GM23248 (cell line): ENCODE data around the gene INO80B. TPM values are rescaled to one million over a fixed set of nuclear protein-coding genes. Genes with fewer than 3 reads are reported as not detected.

ENCODE experiments used
- DNase-seq: peaks from one replicate; pipeline ENCODE4 v3.0.0-alpha.2; 2015
- H2AFZ ChIP-seq: fragments of 200-600 bp; sonication (generic); 2 replicates; pipeline ENCODE4 v1.6.1; 2016; ENCODE audit warnings: antibody characterized with exemption
- H3F3A ChIP-seq: fragments of 200-600 bp; sonication (generic); 2 replicates; pipeline ENCODE4 v1.6.1; 2016; ENCODE audit warnings: mild to moderate bottlenecking, antibody characterized with exemption, mixed run types; ENCODE audit not compliant: insufficient read depth
- H3K27ac ChIP-seq: fragments of 200-600 bp; sonication (generic); 2 replicates; pipeline ENCODE4 v1.5.1; 2016; ENCODE audit warnings: mild to moderate bottlenecking
- H3K27me3 ChIP-seq: fragments of 200-600 bp; sonication (generic); replicated peaks from 2 replicates; pipeline ENCODE4 v1.6.1; 2016; ENCODE audit warnings: mild to moderate bottlenecking; ENCODE audit not compliant: insufficient read depth
- H3K36me3 ChIP-seq: fragments of 200-600 bp; sonication (generic); 2 replicates; pipeline ENCODE4 v1.6.1; 2016; ENCODE audit warnings: low read depth, mild to moderate bottlenecking
- H3K4me1 ChIP-seq: fragments of 200-600 bp; sonication (generic); 2 replicates; pipeline ENCODE4 v1.6.1; 2016; ENCODE audit warnings: mild to moderate bottlenecking; ENCODE audit not compliant: insufficient read depth
- H3K4me2 ChIP-seq: fragments of 200-600 bp; sonication (generic); one replicate; pipeline ENCODE4 v1.6.1; 2016; ENCODE audit warnings: mild to moderate bottlenecking; ENCODE audit not compliant: unreplicated experiment
- H3K4me3 ChIP-seq: fragments of 200-600 bp; sonication (generic); 2 replicates; pipeline ENCODE4 v1.5.1; 2016; ENCODE audit warnings: mild to moderate bottlenecking
- H3K79me2 ChIP-seq: fragments of 200-600 bp; sonication (generic); 2 replicates; pipeline ENCODE4 v1.6.1; 2016; ENCODE audit warnings: mild to moderate bottlenecking; ENCODE audit not compliant: insufficient read depth
- H3K9ac ChIP-seq: fragments of 200-600 bp; sonication (generic); 2 replicates; pipeline ENCODE4 v1.6.1; 2016; ENCODE audit warnings: mild to moderate bottlenecking
- H3K9me2 ChIP-seq: fragments of 200-600 bp; sonication (generic); 2 replicates; pipeline ENCODE4 v1.6.1; 2016; ENCODE audit warnings: mixed run types, mild to moderate bottlenecking, moderate library complexity; ENCODE audit not compliant: insufficient read depth
- H3K9me3 ChIP-seq: fragments of 200-600 bp; sonication (generic); one replicate; pipeline ENCODE4 v1.6.1; 2017; ENCODE audit warnings: low read depth
- H4K20me1 ChIP-seq: fragments of 200-600 bp; sonication (generic); 2 replicates; pipeline ENCODE4 v1.6.0; 2016; ENCODE audit not compliant: insufficient read depth
- EZH2 ChIP-seq: fragments of 200-600 bp; sonication (generic); IDR thresholded peaks from 2 replicates; pipeline ENCODE4 v1.6.1; 2018; ENCODE audit warnings: antibody characterized with exemption, mild to moderate bottlenecking; ENCODE audit not compliant: insufficient read depth, poor library complexity, severe bottlenecking
- EZH2phosphoT487 ChIP-seq: fragments of 200-600 bp; sonication (generic); IDR thresholded peaks from 2 replicates; pipeline ENCODE4 v1.6.1; 2018; ENCODE audit warnings: antibody characterized with exemption, moderate library complexity, mild to moderate bottlenecking, low read depth; ENCODE audit not compliant: insufficient read depth
- WGBS, 2 experiments: methylation state at CpG; one replicate each; pipeline ENCODE4 v1.1.6; 2015 to 2017; ENCODE audit warnings: low lambda C conversion rate in 2 of 2, low coverage in 1 of 2; ENCODE audit errors: missing lambda C conversion rate in 2 of 2; 5-methylcytosine and 5-hydroxymethylcytosine counted together
- in situ Hi-C: fragments of 300-500 bp; cut with MboI; formaldehyde crosslinking; loops from 2 replicates; pipeline ENCODE4 v1.15.0; 2020
- polyA plus RNA-seq: library from polyadenylated mRNA; unstranded; fragments of >200 nt; fragmentation: Nextera tagmentation; extraction: Ambion mirVana; gene quantifications from 2 replicates; pipeline ENCODE4 v1.2.1, GENCODE V29; 2016
- total RNA-seq: library from RNA; depleted of rRNA; stranded (reverse); fragments of >200 nt; shearing (Covaris generic); gene quantifications from 2 replicates; pipeline ENCODE4 v1.2.3, GENCODE V29; 2014

Gene INO80B
- total and polyA plus RNA-seq, 2 experiments from 2014 or later: 4.9 to 10.9 TPM

DNA sequence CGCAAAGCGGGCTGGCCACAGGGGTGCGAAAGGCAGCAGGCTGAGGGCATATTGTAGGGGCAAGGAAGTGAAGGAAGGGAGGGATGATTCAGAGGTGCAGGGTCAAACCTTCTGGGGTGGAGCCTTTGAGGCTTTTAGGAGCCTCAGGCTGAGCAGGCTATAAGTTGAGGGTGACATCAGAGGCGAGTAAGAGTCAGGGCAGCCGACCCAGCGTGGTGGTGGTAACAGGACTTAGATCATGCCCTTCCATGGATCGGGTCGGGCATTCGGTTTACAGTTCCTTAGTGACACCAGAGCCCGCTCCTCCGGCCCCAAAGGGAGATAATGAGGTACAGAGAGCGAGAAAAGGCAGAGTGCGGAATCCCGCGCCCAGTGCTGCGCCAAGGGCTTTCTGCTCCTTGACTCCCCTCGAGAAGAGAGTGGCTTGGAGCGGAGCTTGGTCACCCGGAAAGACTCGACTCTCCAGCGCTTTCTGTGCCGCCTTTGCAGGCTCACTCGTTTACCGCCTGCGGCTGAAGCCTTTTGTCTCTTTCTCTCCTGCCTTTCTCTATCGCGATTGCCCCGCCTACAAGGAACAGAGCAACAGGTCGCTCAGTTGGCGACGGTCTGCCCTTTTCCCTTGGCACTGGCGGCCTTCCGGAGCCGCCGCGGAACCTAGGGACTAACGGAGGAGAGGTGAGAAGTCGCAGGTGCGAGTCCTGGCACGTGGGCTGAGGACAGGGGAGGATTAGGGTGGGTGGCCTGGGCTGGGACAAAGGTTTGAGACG lies 43.8 kb downstream of the INO80B start:
- Histone ChIP-seq H3K9ac (0 out of 2 replicates have a peak overlapping the region, but pooled peaks have one; percentile 4), H3K79me2 (no peaks in the 10 kb centered on the region), H3K36me3 (no peaks in the 10 kb centered on the region; the same call in 1 of the 2 replicates), H3K4me3 (peak overlapping the region; percentile 68), H3K4me2 (peak overlapping the region; percentile 96), H3K4me1 (peaks cover 10% of the 10 kb centered on the region), H3K9me3 (no peaks in the 10 kb centered on the region), H3K27ac (no peak overlapping the region), H4K20me1 (no peaks in the 10 kb centered on the region), H3F3A (no peaks in the 10 kb centered on the region), H3K27me3 (no peaks in the 10 kb centered on the region), H2AFZ (peak overlapping the region; percentile 68), H3K9me2 (no peaks in the 10 kb centered on the region)
- peak; percentile 63 for DNase-seq
- TF ChIP-seq EZH2phosphoT487: 0 out of 2 replicates have a peak, but pooled peaks have one; percentile 25
- peak; percentile 40 for TF ChIP-seq EZH2
- in situ Hi-C loops: no loop called here
- WGBS, 2 experiments: 3% methylated on average over 38 to 41 of the region's 41 CpGs

DNA sequence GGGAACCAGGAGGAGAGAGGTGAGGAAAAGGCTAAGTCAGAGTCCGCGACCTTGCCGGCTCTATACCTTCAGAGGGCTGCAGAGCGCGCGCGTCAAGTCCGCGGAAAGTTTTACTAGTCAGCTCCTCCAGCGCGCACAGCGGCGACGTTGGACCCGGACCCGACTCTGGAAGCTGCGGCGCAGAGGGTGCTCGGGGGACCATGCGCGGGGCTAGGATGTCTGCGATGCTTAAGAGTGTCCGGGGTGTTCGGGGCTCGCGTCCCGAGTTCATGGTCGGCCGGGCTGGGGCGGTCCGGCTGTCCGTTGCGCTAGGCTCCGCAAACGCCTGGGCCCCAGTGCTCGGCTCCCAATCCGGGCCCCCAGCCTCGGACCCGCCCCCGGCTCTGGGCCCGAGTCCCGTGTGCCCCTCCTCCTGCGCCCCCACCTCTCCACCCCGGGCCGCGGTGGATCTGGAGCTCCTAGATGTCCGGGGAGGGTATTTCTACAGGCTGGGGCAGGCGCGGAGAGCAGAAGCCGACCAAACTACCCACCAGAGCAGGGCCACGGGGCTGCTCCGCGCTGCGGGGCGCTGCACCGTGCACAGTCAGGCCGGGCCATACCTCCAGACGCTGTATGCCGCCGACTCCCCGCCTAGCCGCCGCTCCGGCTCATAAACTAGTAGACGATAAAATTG lies 44.5 kb downstream of the INO80B start, which contains the start of gene LBX2:
LBX2 (minus strand) TSS at position 337 of the 673 bp plus-strand sequence; CDS start at position 271, 66 bp downstream.
- no peak within 1 kb of the TSS for H3K27ac ChIP-seq
- in situ Hi-C loops: no loop called here
- H3K9ac ChIP-seq: 0 out of 2 replicates have a peak within 1 kb of the TSS, but pooled peaks have one; percentile 4
- H3K4me1 ChIP-seq: peaks cover 11% of the 10 kb centered on the region
- H2AFZ ChIP-seq: peak within 1 kb of the TSS; percentile 68
- no peaks in the 10 kb centered on the region for H3K27me3 ChIP-seq
- DNase-seq: peak; percentile 63
- no peaks in the 10 kb centered on the region for H4K20me1 ChIP-seq
- H3K4me2 ChIP-seq: peak within 1 kb of the TSS; percentile 96
- TF ChIP-seq EZH2phosphoT487 (no peak), EZH2 (peak; percentile 8)
- H3F3A ChIP-seq: peaks cover 5% of the 10 kb centered on the region; the same call in 1 of the 2 replicates
- H3K36me3 ChIP-seq: no peaks in the 10 kb centered on the region
- no peaks in the 10 kb centered on the region for H3K9me3 ChIP-seq
- no peaks in the 10 kb centered on the region for H3K9me2 ChIP-seq
- 11 to 15% methylated on average over 48 to 65 of the region's 65 CpGs for WGBS, 2 experiments
- no peaks in the 10 kb centered on the region for H3K79me2 ChIP-seq
- peak within 1 kb of the TSS; percentile 68 for H3K4me3 ChIP-seq

DNA sequence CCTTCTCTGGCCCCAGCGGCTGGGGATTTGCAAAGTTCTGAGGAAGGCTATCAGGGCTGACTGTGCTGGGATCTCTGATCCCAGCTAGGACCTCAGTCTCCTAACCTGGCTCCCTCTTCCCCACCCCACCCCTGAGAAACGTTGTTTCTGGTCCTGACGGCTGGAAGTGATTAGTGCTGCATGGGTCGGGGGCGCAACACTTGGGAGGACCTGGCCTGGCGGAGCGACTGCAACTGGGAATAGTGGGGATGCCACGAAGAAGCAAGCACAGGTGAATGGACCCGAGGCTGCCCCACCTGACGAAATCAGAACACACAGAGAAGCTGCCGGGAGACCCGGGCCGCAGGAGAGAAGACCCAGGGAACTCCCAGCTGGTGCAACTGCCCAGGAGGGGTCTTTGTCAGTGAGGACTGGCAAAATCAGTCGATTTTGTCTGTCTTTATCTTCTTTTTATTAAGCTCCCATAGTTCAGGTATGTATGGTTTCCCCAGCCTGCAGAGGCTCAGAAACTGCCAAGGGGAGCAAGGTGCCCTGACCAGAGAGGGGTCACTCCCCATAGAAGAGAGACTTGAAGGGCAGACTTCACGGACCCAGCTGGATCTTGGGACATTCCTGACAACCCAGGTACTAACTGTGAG lies 45.2 kb downstream of the INO80B start:
- no peak overlapping the region for H3K27ac ChIP-seq
- in situ Hi-C loops: loop anchor here (5.0 kb wide), 1 partner anchor 87 kb away; no protein-coding TSS in a partner anchor
- no peak for DNase-seq
- H3K4me3 ChIP-seq: no peak overlapping the region
- H2AFZ ChIP-seq: no peak overlapping the region
- H3K9me3 ChIP-seq: no peaks in the 10 kb centered on the region
- H3K27me3 ChIP-seq: no peaks in the 10 kb centered on the region
- peaks cover 12% of the 10 kb centered on the region for H3F3A ChIP-seq
- H3K4me1 ChIP-seq: peaks cover 16% of the 10 kb centered on the region
- H4K20me1 ChIP-seq: no peaks in the 10 kb centered on the region
- H3K9me2 ChIP-seq: no peaks in the 10 kb centered on the region
- H3K36me3 ChIP-seq: no peaks in the 10 kb centered on the region
- TF ChIP-seq EZH2 (no peak), EZH2phosphoT487 (no peak)
- WGBS, 2 experiments: 69 to 72% methylated on average over 15 of the region's 15 CpGs
- no peak overlapping the region for H3K4me2 ChIP-seq
- peaks cover 5% of the 10 kb centered on the region; the same call in 1 of the 2 replicates for H3K79me2 ChIP-seq
- no peak overlapping the region for H3K9ac ChIP-seq

DNA sequence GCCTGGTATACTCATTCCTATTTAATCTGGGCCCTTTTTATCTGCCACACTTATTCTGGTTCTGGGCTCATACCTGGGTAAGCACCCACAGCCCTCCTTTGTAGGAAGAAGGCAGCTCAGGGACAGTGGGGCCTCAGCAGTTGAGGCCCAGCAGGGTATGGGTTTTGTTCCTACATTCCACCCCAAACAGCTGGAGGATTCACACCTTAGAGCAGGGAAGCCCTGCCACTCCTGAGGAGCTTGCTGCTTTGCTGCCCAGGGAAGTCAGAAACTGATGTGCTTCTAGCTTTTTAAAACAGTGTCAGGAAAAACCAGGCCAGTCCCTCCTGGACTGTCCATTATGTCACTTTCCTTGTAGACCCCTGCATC lies 45.7 kb downstream of the INO80B start:
- Histone ChIP-seq H3K9ac (no peak overlapping the region), H3F3A (peaks cover 12% of the 10 kb centered on the region), H3K27ac (no peak overlapping the region), H3K27me3 (no peaks in the 10 kb centered on the region), H3K9me2 (no peaks in the 10 kb centered on the region), H2AFZ (no peak overlapping the region), H3K79me2 (peaks cover 10% of the 10 kb centered on the region), H3K36me3 (no peaks in the 10 kb centered on the region), H3K9me3 (no peaks in the 10 kb centered on the region), H3K4me3 (no peak overlapping the region), H4K20me1 (no peaks in the 10 kb centered on the region), H3K4me1 (peaks cover 21% of the 10 kb centered on the region), H3K4me2 (no peak overlapping the region)
- DNase-seq: no peak
- TF ChIP-seq EZH2 (no peak), EZH2phosphoT487 (no peak)
- in situ Hi-C loops: loop anchor here (5.0 kb wide), 1 partner anchor 87 kb away; no protein-coding TSS in a partner anchor
